Measurements from ENCODE around the gene MXRA8. TPM values are rescaled to one million over a fixed set of nuclear protein-coding genes. Genes with fewer than 3 reads are reported as not detected.

The MXRA8 gene
- total and polyA plus RNA-seq, 9 of the 15 experiments (the other 6 are each of a cell fraction or from before 2014, with no cell fraction given), result 0.66 to 11.3 (median 6.3) TPM

DNA sequence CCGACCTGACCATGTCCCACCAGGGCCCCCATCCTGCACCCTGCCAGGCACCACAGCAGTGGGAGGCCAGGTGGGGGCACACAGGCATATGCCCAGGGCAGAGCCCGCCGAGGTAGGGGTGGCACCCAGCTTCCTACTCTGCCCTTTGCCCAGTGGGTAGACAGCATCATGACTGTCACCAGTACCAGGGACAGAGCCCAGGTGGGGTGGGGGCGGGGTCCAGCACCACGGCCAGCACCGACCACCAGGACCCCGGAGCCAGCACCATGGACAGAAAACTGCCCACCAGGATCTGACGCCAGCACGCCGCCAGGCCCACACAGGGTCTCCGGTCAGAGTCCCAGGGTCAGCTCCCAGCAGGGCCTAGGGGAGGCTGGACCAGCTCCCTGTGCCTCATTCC, 23.5 kb downstream of the MXRA8 start (continued):
- peak in 1 of 2 experiments; percentile 98 for TF ChIP-seq AFF1 (IDR thresholded peaks at IDR 0.05; ENCODE audit: low read depth in 1 of 2, partially characterized antibody in 2 of 2)
- TF ChIP-seq MAFF (IDR thresholded peaks at IDR 0.05; ENCODE audit: low read length), result no peak
- TF ChIP-seq ETV6 (IDR thresholded peaks at IDR 0.05; ENCODE audit: borderline replicate concordance in 1 of 2, low read depth in 2 of 2, low read length in 1 of 2), result no peak
- TF ChIP-seq ETV6 (CRISPR knock-in tag; IDR thresholded peaks at IDR 0.05; ENCODE audit: borderline replicate concordance), result no peak
- 0 out of 2 replicates have a peak, but pooled peaks have one; percentile 31 for TF ChIP-seq NR2C2 (CRISPR knock-in tag; IDR thresholded peaks at IDR 0.05)
- no peak for TF ChIP-seq NR2C2 (tag; IDR thresholded peaks at IDR 0.05)
- no peak; the same call in 1 of the 2 replicates for TF ChIP-seq MYNN (IDR thresholded peaks at IDR 0.05)
- peak; percentile 76 for TF ChIP-seq MYNN (CRISPR knock-in tag; IDR thresholded peaks at IDR 0.05)
- TF ChIP-seq PHB2 (IDR thresholded peaks at IDR 0.05; ENCODE audit: low read depth), result no peak
- TF ChIP-seq ZBTB40 (IDR thresholded peaks at IDR 0.05), result peak; percentile 81
- TF ChIP-seq ZBTB40 (CRISPR knock-in tag; IDR thresholded peaks at IDR 0.05), result no peak
- no peak for TF ChIP-seq ILF3 (IDR thresholded peaks at IDR 0.05; ENCODE audit: borderline replicate concordance)
- 0 out of 2 replicates have a peak, but pooled peaks have one; percentile 60 for TF ChIP-seq ZNF431 (CRISPR knock-in tag; IDR thresholded peaks at IDR 0.05)
- TF ChIP-seq SRSF9 (IDR thresholded peaks at IDR 0.05; ENCODE audit: borderline replicate concordance, low read depth, low read length), result no peak
- no peak for TF ChIP-seq TRIM24 (IDR thresholded peaks at IDR 0.05)
- no peak for TF ChIP-seq ZNF764 (CRISPR knock-in tag; IDR thresholded peaks at IDR 0.05; ENCODE audit: low read depth)
